Neural progenitor cell (in vitro differentiated cells): ENCODE data around the gene ZC3H18. TPM values are rescaled to one million over a fixed set of nuclear protein-coding genes. Genes with fewer than 3 reads are reported as not detected.
A peak's percentile ranks its signal among the peaks of the same experiment; 100 is the strongest.

Experiments
- DNase-seq: peaks from one replicate; pipeline ENCODE4 v3.0.0-alpha.2; 2016; ENCODE audit warnings: low spot score
- H2AFZ ChIP-seq: fragments of 200-600 bp; sonication (generic); replicated peaks from 2 replicates; pipeline ENCODE4 v1.6.1; 2016; ENCODE audit warnings: antibody characterized with exemption
- H3F3A ChIP-seq: fragments of 200-600 bp; sonication (generic); 2 replicates; pipeline ENCODE4 v1.6.1; 2016; ENCODE audit warnings: antibody characterized with exemption, low read depth
- H3K27ac ChIP-seq: fragments of 200-600 bp; sonication (generic); 2 replicates; pipeline ENCODE4 v1.5.1; 2016; ENCODE audit warnings: mild to moderate bottlenecking
- H3K27me3 ChIP-seq: fragments of 200-600 bp; sonication (generic); 2 replicates; pipeline ENCODE4 v1.6.1; 2016; ENCODE audit warnings: mild to moderate bottlenecking, moderate library complexity
- H3K36me3 ChIP-seq: fragments of 200-600 bp; sonication (generic); 2 replicates; pipeline ENCODE4 v1.5.1; 2016
- H3K4me1 ChIP-seq: fragments of 200-600 bp; sonication (generic); 2 replicates; pipeline ENCODE4 v1.6.1; 2016; ENCODE audit warnings: mixed run types
- H3K4me2 ChIP-seq: fragments of 200-600 bp; sonication (generic); 2 replicates; pipeline ENCODE4 v1.6.1; 2016
- H3K4me3 ChIP-seq: fragments of 200-600 bp; sonication (generic); 2 replicates; pipeline ENCODE4 v1.5.1; 2016
- H3K79me2 ChIP-seq: fragments of 200-600 bp; sonication (generic); 2 replicates; pipeline ENCODE4 v1.6.1; 2016; ENCODE audit warnings: low read depth
- H3K9ac ChIP-seq: fragments of 200-600 bp; sonication (generic); 2 replicates; pipeline ENCODE4 v1.6.1; 2016
- H3K9me3 ChIP-seq: fragments of 200-600 bp; sonication (generic); 2 replicates; pipeline ENCODE4 v1.5.1; 2016; ENCODE audit warnings: low read depth
- H4K20me1 ChIP-seq: fragments of 200-600 bp; sonication (generic); 2 replicates; pipeline ENCODE4 v1.6.1; 2016; ENCODE audit warnings: low read depth
- H3K27ac Mint-ChIP-seq: 3 replicates; pipeline ENCODE4 v1.8.0; 2021; ENCODE audit warnings: mixed read lengths
- H3K27me3 Mint-ChIP-seq: 2 replicates; pipeline ENCODE4 v1.8.0; 2022; ENCODE audit warnings: low read depth, mild to moderate bottlenecking, inconsistent platforms, moderate library complexity, mixed read lengths; ENCODE audit not compliant: insufficient read depth
- H3K36me3 Mint-ChIP-seq: 3 replicates; pipeline ENCODE4 v1.8.0; 2021; ENCODE audit warnings: mixed read lengths
- H3K4me1 Mint-ChIP-seq: 3 replicates; pipeline ENCODE4 v1.8.0; 2021; ENCODE audit warnings: mixed read lengths
- H3K4me3 Mint-ChIP-seq: 3 replicates; pipeline ENCODE4 v1.8.0; 2021; ENCODE audit warnings: mild to moderate bottlenecking, moderate library complexity, mixed read lengths
- H3K9me3 Mint-ChIP-seq: 3 replicates; pipeline ENCODE4 v1.8.0; 2020; ENCODE audit warnings: mixed read lengths
- CTCF ChIP-seq: fragments of 200-600 bp; sonication (generic); IDR thresholded peaks from 2 replicates; pipeline ENCODE4 v1.5.1; 2017; ENCODE audit warnings: antibody characterized with exemption, mild to moderate bottlenecking
- EZH2 ChIP-seq: fragments of 200-600 bp; sonication (generic); IDR thresholded peaks from 2 replicates; pipeline ENCODE4 v1.6.1; 2017; ENCODE audit warnings: antibody characterized with exemption, mild to moderate bottlenecking, moderate library complexity
- EZH2phosphoT487 ChIP-seq: fragments of 200-600 bp; sonication (generic); IDR thresholded peaks from 2 replicates; pipeline ENCODE4 v1.6.1; 2017; ENCODE audit warnings: antibody characterized with exemption
- total RNA-seq: library from RNA; depleted of rRNA; stranded (reverse); fragments of >200 nt; gene quantifications from 2 replicates; pipeline ENCODE4 v1.2.3, GENCODE V29; 2015; ENCODE audit warnings: low replicate concordance

Gene ZC3H18
- total RNA-seq, 1 donor from 2014 or later: 24.2 TPM

DNA sequence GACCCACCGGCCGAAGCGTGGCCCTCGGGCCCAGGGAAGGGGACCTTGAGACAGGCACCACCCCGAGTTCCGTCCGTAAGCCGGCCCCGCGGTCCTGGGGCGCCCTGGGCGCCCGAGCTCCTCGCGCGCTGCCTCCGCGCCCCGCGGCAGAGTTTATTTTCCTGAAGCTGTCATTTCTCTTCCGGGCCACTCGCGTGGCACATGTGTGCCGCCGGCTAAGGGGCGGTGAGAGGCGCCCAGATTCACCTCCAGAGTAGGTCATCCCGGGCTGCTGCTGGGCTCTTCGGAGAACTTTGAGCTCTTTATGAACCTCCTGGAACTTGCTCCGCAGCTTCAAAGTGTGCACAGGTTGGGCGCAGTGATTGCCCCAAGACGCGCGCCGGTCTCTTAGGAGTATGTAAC lies 489 bp downstream of the ZC3H18 start:
- Mint-ChIP-seq H3K4me3 (peak overlapping the region; percentile 95), H3K36me3 (peaks cover 5% of the 10 kb centered on the region), H3K9me3 (no peaks in the 10 kb centered on the region), H3K4me1 (peaks cover 33% of the 10 kb centered on the region), H3K27ac (no peak overlapping the region), H3K27me3 (peaks cover 2% of the 10 kb centered on the region)
- Histone ChIP-seq H3K9me3 (no peaks in the 10 kb centered on the region), H3K9ac (peak overlapping the region; percentile 90), H3K36me3 (no peaks in the 10 kb centered on the region), H3K27me3 (no peaks in the 10 kb centered on the region), H4K20me1 (peaks cover 49% of the 10 kb centered on the region), H2AFZ (peak overlapping the region; percentile 83), H3K4me2 (peak overlapping the region; percentile 91), H3F3A (peaks cover 12% of the 10 kb centered on the region), H3K27ac (no peak overlapping the region), H3K4me3 (peak overlapping the region; percentile 89), H3K4me1 (peaks cover 9% of the 10 kb centered on the region), H3K79me2 (peaks cover 62% of the 10 kb centered on the region)
- TF ChIP-seq EZH2 (no peak), EZH2phosphoT487 (no peak), CTCF (no peak)
- peak; percentile 41 for DNase-seq

DNA sequence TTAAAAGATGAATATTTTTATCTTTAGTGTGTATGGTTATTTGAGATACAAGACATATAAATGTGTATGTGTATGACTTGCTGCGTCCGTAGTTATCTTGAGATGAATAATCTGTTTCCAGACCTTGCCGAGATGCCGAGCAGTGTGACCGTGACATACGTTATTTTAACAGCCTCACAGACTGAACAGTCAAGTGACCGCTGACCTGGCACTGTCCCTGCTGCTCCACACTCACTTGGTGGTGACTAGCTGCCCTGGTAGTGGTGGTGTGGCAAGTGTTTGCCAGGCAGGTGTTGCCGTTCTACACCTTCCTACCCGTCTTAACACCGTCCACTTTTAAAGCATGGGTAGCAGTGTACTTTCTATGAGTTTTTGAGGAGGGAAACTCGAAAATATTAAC lies 5.0 kb downstream of the ZC3H18 start:
- DNase-seq: no peak
- no peak overlapping the region for H3K4me2 ChIP-seq
- H2AFZ ChIP-seq: no peak overlapping the region
- H3K9ac ChIP-seq: no peak overlapping the region
- H3K4me1 Mint-ChIP-seq: peaks cover 17% of the 10 kb centered on the region
- H4K20me1 ChIP-seq: peaks cover 90% of the 10 kb centered on the region
- peak overlapping the region; percentile 24 for H3K4me3 Mint-ChIP-seq
- H3K36me3 Mint-ChIP-seq: peaks cover 18% of the 10 kb centered on the region
- H3K27me3 Mint-ChIP-seq: peaks cover 2% of the 10 kb centered on the region
- H3K27ac ChIP-seq: no peak overlapping the region
- H3K27me3 ChIP-seq: no peaks in the 10 kb centered on the region
- H3K27ac Mint-ChIP-seq: no peak overlapping the region
- H3F3A ChIP-seq: peaks cover 9% of the 10 kb centered on the region
- no peaks in the 10 kb centered on the region for H3K9me3 ChIP-seq
- H3K4me1 ChIP-seq: peaks cover 9% of the 10 kb centered on the region
- peaks cover 99% of the 10 kb centered on the region for H3K79me2 ChIP-seq
- H3K4me3 ChIP-seq: no peak overlapping the region
- H3K36me3 ChIP-seq: no peaks in the 10 kb centered on the region
- TF ChIP-seq CTCF (no peak), EZH2phosphoT487 (no peak), EZH2 (no peak)
- H3K9me3 Mint-ChIP-seq: no peaks in the 10 kb centered on the region

DNA sequence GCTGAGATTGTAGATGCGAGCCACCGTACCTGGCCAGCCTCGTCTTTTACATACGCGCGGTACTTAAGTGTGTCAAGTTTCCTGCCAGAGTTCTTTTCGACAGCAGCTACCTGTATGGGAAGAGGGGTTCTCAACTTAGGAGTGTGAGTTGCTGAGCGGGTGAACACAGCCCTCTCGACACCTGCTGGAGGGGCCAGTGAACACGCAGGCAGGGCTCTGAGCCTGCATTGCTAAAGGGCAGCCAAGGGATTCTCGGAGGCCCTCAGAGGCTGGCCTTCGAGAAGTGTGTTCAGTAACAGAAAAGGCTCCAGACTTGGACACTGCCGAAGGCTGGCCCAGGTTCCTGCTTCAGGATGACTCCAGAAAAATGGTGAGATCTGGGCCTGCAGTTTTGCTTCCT lies 6.1 kb downstream of the ZC3H18 start:
- Histone ChIP-seq H3K27me3 (no peaks in the 10 kb centered on the region), H3K4me1 (peaks cover 6% of the 10 kb centered on the region), H2AFZ (no peak overlapping the region), H3K4me2 (no peak overlapping the region), H3F3A (peaks cover 6% of the 10 kb centered on the region), H3K9me3 (no peaks in the 10 kb centered on the region), H4K20me1 (peaks cover 92% of the 10 kb centered on the region), H3K79me2 (peaks cover 99% of the 10 kb centered on the region), H3K4me3 (no peak overlapping the region), H3K9ac (no peak overlapping the region), H3K36me3 (no peaks in the 10 kb centered on the region), H3K27ac (no peak overlapping the region)
- H3K27ac Mint-ChIP-seq: no peak overlapping the region
- peaks cover 4% of the 10 kb centered on the region for H3K27me3 Mint-ChIP-seq
- TF ChIP-seq EZH2phosphoT487 (no peak), CTCF (no peak), EZH2 (no peak)
- H3K9me3 Mint-ChIP-seq: no peaks in the 10 kb centered on the region
- DNase-seq: no peak
- no peak overlapping the region for H3K4me3 Mint-ChIP-seq
- peaks cover 21% of the 10 kb centered on the region for H3K36me3 Mint-ChIP-seq
- peaks cover 12% of the 10 kb centered on the region for H3K4me1 Mint-ChIP-seq
